GM12865 (cell line): ENCODE measurements around the gene SLAMF9.
A peak's percentile ranks its signal among the peaks of the same experiment; 100 is the strongest.

Experiments used
- DNase-seq: peaks from one replicate; pipeline ENCODE4 v3.0.0; 2010; ENCODE audit warnings: low read depth
- H3K4me3 ChIP-seq: 2 replicates; pipeline ENCODE4 v1.5.1; 2011; ENCODE audit warnings: mild to moderate bottlenecking, low read depth, low read length, control low read depth
- CTCF ChIP-seq: IDR thresholded peaks from 2 replicates; pipeline ENCODE4 v1.5.1; 2011; ENCODE audit warnings: low read length, control low read depth, low read depth, inconsistent platforms; ENCODE audit not compliant: insufficient read depth; ENCODE audit errors: missing control alignments

The SLAMF9 gene

GRCh38 chr1:159949981-159950381 is 4.1 kb downstream of the SLAMF9 start:
- TF ChIP-seq CTCF: no peak
- H3K4me3 ChIP-seq: no peak overlapping the region
- DNase-seq: no peak

- DNase-seq: no peak
- H3K4me3 ChIP-seq: no peak overlapping the region
- TF ChIP-seq CTCF: no peak
Measured at GRCh38 chr1:159949123-159949522, 4.9 kb downstream of the SLAMF9 start.

GRCh38 chr1:159947942-159948341 is 6.1 kb downstream of the SLAMF9 start:
- TF ChIP-seq CTCF: no peak
- H3K4me3 ChIP-seq: no peak overlapping the region
- DNase-seq: no peak

- no peak overlapping the region for H3K4me3 ChIP-seq
- no peak for DNase-seq
- no peak for TF ChIP-seq CTCF
Measured at GRCh38 chr1:159946242-159947187, 7.5 kb downstream of the SLAMF9 start.

GRCh38 chr1:159945483-159946241 is 8.4 kb downstream of the SLAMF9 start, which contains the start of gene IGSF9:
TSS of gene IGSF9 (minus strand) at chr1:159945613. CDS start at chr1:159943454, 2,159 bp downstream.
- no peak for TF ChIP-seq CTCF
- no peak within 1 kb of the TSS for H3K4me3 ChIP-seq
- DNase-seq: peak; percentile 40

- TF ChIP-seq CTCF: no peak
- no peak for DNase-seq
- H3K4me3 ChIP-seq: no peak overlapping the region
Measured at GRCh38 chr1:159944623-159945455, 9.2 kb downstream of the SLAMF9 start.
